HG03565 (cell line): ENCODE results near the gene TRPV3.

Experiments used
- ATAC-seq: cut with Tn5 transposase; IDR thresholded peaks from one replicate; pipeline ENCODE4 v1.9.1; 2021; ENCODE audit warnings: mild to moderate bottlenecking, moderate library complexity; ENCODE audit not compliant: unreplicated experiment

The TRPV3 gene

DNA sequence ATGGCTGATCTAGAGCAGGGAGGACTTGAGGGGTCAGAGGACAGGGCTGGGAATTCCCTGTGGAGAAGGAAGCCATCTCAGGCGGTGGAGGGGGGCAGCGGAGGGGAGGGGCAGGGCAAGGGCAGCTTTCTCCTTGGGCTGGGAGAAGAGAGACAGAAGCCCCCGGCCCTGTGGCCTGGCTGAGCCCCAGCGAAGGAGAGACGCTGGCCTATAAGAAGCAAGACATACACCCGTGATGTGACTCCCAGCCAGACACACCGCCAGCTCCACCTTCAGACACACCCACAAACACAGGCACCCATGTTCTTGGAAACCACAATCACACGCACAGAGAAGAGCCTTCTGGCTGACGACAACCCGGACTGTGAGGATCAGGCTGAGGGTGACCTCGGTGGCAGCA, 10.0 kb downstream of the TRPV3 start:
- ATAC-seq: no peak

DNA sequence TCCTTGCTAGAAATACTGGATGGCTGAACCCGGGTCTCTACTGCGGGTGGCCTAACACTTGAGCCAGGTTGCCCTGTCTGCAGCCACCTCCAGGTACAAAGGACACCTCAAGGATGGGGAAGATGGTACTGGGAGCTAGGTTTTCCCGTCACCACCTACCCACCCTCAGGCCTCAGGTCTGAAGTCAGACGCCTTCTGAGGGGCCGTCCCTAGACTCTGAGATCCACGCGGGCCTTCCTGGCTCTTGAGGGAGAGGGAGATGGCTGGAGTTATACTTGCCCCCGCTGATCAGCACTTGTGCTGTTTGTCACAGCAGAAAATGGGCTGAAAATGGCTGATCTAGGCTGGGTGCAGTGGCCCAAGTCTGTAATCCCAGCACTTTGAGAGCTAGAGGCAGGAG, 10.6 kb downstream of the TRPV3 start:
- no peak for ATAC-seq

DNA sequence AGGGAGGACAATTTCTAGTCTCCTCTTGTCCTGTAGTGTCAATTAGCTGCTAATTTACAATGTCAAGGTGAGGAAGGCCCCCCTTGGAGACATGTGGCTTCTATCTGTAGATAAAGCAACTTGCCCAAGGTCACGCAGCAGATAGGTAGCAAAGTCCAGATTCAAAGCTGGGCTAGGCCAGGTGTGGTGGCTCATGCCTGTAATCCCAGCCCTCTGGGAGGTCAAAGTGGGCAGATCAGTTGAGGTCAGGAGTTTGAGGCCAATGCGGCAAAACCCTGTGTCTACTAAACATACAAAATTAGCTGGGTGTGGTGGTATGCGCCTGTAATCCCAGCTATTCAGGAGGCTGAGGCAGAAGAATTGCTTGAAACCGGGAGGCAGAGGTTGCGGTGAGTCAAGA, 11.1 kb downstream of the TRPV3 start:
- no peak for ATAC-seq

DNA sequence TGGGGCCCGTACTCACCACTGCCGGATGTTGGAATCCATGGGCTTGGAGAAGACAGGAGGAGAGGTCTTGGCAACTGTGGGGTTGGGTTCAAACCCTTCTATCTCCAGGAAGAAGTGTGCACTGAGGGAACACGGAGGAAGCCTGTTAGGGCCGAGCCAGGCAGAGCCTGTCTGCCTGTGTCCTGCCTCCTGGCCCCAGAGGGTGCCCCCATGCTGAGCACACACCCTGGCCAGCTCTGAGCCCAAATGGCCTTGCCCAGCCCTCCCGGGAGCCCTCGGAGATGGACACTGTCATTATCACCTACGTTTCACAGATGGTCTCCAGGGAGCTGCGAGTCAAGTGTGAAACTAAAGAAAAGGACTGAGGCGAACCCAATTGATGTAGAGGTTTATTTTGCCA, 12.5 kb downstream of the TRPV3 start:
- ATAC-seq: no peak

DNA sequence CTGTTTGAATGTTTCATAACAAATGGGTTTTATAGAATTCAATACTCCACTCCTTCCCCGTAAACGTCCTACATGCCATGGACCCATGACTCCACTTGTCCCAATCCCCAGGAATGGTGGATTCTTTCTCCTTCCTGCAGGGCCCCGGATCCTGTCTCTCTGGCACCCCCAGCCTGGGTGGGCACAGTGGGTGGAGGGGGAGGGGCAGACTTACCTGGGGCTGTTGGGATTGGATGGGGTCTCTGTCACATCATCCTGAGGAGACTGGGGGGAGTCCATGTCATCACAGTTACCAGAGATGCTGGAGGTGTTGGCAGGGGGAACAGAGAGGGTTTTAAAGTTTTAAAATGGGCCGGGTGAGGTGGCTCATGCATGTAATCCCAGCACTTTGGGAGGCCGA, 13.2 kb downstream of the TRPV3 start:
- no peak for ATAC-seq

DNA sequence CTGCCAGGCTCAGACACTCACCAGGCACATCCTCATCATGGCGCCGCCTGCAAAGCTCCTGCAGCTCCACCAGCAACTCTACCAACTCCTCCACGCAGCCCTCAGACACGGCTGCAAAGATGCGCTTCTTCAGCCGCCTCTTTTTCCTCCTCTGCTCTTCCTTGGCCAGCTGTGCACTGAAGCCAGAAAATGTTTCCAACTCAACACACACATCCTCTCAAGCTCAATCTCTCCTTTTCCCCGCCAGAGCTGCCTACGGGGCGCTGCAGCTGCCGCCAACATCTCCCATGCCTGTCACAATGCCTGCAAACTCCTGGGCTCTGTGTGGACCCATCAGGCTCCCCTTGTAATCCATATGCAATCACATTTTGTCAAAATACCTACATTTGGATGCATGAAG, 14.2 kb downstream of the TRPV3 start:
- ATAC-seq: no peak

DNA sequence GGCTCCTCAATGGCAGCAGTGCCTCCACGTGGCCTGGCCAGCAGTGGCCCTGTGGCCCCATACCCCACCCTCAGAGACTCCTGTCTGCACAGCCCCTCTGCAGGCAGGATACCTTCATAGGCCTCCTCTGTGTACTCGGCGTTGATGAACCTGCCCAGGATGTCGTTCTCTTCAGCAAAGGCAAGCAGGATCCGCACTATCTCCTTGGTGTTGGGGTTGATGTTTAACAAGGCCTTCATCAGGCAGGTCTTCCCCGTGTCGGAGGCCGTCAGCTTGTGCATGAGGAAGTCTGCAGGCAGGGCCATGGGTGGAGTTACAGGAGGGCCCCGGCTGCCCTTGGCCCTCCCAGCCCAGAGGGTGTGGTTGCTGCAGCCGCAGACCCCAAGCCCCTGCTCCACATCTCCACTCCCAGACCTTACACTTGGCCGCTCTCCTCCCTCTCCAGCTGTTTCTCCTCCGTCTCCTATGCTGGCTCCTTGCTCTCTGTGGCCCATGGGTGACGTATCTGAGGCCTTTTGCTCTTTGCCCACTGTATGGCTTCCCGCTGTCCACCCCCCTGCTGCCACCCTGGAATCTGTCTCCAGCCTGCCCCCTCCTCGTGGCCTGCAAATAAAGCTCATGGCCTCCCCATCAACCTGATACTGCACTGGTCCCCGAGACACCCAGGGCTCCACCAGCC, 15.1 kb downstream of the TRPV3 start:
- ATAC-seq: no peak

DNA sequence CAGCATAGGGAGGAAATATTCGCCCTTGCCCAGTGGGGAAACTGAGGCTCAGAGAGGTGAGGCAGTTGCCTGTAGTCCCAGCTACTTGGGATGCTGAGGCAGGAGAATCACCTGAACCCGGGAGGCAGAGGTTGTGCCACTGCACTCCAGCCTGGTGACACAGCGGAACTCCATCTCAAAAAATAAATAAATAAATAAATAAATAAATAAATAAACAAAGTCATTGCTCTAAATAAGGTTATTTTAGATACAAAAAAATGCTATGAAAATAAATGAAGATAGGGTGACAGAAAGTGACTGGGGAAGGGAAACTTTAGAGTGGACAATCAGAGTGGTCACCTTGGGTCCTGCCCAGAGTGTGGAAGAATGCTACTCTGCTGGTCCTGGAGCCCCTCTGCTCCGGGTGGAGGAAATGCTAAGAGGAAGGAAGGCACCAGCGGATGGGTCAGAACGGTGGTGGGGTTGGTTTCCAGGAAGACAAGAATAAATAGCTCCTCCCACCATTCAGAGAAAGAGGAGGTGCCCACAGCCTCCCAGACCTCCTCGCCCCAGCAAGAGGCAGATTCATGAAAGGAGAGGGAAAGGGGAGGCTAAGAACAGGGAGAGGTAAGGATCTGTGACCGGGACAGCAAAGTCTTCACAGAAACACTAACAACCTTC, 17.6 kb downstream of the TRPV3 start:
- no peak for ATAC-seq

DNA sequence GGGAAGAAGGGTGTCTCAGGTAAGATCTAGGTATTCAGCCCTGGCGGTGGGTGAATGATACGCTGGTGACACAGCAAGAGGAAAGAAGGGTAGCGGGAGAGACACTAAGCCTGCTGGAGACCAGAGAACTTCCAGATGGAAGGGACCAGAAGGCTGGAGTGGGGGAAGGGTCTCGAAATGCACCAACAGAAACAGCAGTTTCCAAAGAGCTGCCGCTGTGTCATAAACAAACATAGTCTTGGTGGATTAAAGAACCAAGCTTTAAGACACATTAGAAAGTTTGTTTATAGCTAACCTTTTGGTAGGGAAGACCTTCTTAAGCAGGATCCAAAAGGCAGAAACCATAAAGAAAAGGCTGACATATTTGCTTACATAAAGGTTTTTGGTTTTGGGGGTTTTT, 20.9 kb downstream of the TRPV3 start:
- ATAC-seq: no peak

DNA sequence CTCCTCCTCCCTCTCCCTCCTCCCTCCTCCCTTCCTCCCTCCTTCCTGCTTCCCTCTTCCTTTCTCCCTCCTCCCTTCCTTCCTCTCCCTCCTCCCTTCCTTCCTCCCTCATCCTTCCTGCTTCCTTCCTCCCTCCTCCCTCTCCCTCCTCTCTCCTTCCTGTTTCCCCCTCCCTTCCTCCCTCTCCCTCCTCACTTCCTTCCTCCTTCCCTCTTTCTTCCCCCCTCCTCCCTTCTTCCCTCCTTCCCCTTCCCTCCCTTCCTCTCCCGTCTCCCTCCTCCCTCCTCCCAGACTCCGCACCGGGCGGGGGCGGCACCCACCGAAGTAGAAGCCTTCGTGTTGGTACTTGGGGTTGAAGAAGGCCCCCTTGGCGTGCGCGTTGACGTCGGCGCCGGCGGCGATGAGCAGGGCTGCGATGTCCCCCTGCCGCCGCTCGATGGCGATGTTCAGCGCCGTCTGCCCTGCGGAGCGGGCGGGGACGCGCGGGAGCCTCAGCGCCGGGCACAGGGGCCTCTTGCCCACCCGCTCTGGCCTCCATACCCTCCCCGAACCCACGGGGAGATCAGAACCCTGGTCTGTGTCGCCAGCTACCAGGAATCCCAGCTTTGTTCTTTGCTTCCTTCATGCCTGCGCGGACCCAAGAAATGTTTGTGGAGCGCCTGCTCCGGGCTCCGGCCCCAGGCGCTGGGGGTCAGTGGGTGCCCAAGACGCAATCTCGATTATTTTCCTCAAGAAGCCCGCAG, 22.2 kb downstream of the TRPV3 start:
- no peak for ATAC-seq

DNA sequence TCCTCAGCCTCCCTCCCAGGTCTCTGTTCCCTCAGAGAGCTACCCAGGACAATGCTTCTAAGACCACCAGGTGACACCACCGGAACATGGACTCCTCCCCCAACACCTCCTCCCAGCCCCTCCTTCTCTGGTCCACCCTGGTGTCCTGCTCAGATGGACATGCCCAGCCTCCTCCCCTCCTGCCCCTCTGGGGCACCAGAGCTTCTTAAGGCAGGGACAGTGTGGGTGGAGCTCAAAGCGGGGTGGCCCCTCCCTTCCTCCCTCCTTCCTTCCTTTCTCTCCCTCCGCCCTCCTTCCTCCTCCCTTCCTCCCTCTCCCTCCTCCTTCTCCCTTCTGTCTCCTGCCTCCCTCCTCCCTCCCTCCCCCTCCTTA, 22.7 kb downstream of the TRPV3 start:
- ATAC-seq: no peak

DNA sequence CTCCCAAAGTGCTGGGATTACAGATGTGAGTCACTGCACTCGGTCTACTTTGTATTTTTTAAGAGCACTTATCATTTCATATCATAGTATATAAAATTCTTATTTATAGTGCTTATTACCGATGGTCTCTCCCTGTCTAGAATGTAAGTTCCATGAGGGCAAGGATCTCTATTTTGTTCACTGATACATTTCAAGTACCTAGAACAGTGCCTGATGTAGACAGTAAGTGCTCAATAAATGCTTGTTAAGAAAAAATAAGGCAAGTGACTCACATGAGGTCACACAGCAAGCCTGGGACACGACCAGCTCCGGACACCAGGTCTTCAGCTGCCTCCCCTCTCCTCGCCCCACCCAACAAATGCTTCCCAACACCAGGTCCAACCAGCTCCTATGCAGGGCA, 23.9 kb downstream of the TRPV3 start:
- no peak for ATAC-seq

DNA sequence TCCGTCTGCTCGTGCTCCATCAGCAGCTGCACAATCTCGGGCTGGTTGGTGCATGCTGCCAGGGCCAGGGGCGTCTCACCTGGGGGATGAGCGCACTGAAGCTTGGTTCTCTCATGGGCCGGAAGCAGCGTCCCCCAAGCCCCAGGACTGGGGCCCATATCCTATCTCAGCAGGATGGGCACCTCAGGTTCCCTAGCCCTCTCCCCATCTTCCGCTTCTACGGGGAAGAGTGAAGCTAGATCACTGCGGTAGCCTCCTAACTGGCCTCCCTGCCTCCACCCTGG, 24.8 kb downstream of the TRPV3 start:
- no peak for ATAC-seq

DNA sequence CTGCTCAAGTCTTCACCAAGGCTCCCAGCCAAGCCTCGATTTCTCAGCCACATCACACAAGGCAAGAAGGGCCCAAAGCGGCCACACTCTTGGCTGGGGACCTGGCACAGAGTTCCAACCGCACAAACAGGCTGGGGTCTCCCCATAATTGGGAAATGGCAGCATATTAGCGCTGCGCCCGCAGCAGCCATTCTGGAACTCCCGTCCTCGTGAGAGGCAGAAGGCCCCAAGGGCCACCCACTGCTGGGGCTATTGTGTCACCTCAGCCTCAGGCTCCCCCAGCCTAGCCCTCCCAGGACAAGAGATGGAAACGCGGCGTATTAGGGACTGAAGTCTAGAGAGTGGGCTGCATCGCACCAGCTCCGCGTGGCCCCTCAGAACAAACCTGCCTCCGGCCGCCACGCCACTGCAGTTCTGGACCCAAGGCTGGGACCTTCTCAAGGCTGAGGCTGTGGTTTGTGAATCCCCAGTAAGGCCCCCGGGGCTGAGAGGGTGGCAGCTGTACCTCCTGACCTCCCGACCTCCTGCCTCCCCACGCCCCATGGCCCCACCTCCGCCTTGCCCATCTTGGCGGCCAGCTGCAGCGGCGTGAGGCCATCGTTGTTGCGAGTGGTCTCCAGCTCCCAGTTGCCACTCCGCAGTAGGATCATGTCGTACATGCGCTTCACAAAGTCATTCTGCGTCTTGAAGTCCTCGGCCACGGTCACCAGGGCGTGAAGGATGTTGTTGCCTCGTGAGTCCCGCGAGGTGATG, 25.3 kb downstream of the TRPV3 start:
- no peak for ATAC-seq

DNA sequence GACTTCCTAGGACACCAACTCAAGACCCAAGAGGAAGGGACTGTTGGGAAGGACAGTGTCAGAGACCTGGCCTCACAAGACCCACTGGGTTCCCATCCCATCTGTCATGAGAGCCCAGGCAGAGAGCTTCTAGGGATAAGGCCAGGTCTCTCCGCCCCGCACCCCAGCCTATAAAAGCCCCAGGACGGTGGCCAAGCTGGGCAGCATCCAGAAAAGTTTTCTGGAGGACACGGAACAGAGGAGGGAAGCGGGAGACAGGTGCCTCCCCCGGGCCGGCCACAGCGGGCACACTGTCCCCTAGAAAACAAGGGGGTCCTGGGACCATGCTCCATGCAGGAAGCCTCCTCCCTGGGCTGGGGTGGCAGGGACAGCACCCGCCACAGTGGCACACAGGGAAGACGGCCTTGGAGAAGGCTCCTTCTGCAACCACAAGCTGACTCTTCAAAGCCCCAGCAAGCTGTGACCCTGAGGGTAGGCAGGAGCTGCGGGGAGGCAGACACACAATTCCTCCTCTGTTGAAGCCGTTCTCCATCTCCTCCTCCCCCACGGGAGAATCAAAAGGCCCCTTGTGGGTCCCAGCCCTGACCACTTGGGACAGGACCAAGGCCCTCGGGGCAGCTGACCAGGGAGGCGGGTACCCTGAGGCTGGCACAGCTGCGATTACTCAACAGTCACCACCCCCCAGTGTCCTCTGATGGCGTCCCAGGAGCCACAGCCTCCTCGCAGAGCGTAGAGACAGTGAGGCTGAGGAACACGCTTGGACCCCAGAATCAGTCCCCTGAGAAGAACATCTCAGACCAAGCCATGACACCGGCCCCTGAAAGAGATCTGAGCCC, 26.1 kb downstream of the TRPV3 start:
- ATAC-seq: no peak

DNA sequence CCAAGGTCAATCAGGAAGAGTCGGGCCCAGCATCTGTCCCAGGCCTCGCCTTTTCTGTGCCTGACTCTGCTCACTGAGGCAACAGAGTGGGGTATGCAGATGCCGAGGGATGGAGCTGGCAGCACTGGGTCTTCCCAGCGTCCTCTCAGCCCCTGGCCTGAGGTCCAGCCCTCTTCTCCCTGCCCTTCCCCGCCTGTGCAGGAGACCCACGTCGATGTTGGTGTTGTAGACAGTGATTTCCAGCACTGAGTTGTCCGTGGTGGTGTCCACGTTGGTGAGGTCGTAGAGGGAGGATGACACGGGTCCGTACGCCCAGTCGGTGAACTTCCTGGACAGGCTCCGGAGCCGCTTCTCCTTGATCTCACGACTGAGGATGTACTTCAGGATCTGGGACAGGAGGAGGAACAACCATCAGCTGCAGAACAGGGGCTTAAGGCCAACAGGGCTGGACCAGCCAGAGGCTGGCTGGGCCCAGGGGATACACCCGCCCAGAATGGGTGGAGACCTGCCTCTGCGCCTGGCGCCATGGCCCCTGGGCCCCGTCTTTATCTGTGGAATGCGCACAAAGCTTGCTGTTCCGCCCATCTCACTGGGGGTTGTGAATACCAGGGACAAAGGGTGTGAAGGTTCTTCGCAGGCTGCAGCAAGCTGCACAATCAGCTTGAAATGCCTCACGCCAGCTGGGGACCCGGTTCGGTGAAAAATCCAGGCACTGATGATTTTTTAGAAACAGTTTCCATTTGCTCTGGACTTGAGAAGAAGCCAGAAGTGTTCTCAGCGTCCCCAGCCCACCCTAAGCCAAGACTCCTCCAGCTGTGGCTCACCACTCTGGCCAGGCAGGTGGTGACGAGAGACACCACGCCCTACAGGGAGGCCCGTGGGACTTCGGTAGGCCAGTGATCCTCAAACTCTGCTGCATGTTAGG, 27.5 kb downstream of the TRPV3 start:
- ATAC-seq: no peak

DNA sequence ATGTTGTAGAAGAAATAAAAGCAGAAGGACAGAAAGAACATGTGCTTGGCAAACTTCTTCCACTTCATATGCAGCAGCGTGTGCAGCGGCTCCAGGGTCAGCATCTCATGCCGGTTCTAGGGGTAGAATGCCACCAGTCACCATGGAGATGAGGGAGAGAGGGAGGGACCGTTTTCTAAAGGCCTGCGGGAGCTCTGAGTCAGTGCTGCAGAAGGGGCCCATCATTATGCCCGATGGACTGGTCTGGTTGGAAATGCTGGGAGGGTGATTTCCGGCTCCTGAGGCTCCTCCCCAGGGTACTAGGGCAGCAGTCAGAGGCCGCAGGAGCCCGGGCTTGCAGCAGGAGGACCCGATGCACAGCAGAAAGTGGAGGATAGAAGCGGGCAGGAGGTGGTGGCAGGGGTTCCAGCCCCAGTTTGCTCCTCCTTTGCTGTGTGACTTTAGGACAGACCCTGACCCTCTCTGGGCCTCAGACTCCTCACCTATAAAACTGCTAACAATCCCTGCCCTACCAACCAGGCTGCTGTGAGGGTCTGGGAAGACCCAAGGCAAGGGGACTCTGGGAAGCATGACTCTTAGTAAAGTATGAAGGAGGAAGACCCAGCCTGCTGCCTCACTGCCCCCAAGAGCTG, 28.6 kb downstream of the TRPV3 start:
- ATAC-seq: no peak

DNA sequence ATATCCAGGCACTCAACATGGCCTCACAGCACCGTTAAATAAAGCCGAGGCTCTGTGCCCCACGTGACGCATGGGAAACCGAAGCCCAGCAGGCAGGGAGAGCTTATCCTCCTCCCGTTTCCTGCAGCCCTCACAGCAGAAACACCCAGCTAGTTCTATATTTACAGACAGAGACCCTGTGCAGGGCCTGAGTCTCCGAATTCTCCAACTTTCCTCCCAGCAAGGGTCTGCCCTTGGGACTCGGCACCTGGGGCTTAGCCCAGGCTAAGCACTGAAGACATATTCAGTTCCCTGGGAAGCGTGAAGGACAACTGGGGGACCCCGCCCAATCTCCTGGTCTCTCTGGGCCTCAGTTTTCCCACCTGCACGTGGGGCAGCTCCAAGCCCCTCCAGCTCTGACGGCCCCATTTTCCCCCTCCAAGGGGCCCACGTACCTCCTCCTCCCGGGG, 29.2 kb downstream of the TRPV3 start:
- no peak for ATAC-seq

DNA sequence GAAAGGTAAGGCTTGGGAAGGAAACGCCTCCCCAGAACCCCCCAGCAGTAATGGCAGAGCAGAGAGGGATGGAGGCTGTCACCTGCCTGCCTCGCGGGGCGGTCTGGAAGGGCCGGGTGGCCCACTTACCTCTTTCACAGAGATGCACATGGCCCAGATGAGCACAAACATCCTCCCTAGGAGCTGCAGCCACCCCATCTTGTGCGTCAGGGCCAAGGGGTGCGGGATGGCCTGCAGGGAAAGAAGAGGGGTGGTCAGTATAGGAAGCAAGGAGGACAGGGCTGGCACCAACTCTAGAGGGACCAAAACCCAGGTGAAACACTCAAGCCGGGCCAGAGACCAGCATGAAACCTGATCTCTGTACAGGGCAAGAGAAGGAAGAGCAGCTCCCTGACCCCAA, 29.7 kb downstream of the TRPV3 start:
- no peak for ATAC-seq
